NB4 (cell line): ENCODE data around the gene ACY1.

Experiments
- DNase-seq: peaks from one replicate; pipeline ENCODE4 v3.0.0; 2010; ENCODE audit warnings: low read depth
- H3K4me3 ChIP-seq: one replicate; pipeline ENCODE4 v1.5.1; 2011; ENCODE audit warnings: mild to moderate bottlenecking, low read depth, low read length, moderate library complexity
- MAX ChIP-seq: IDR thresholded peaks from 2 replicates; pipeline ENCODE4 v1.6.1; 2011; ENCODE audit warnings: low read depth, low read length
- MYC ChIP-seq: IDR thresholded peaks from 2 replicates; pipeline ENCODE4 v1.6.1; 2011; ENCODE audit warnings: low read depth, low read length
- POLR2A ChIP-seq: IDR thresholded peaks from 2 replicates; pipeline ENCODE4 v1.6.1; 2011; ENCODE audit warnings: mild to moderate bottlenecking; ENCODE audit not compliant: insufficient read length; ENCODE audit errors: extremely low read depth
- TF ChIP-seq, protein P1 (sequence below): IDR thresholded peaks from one replicate; pipeline ENCODE4 v1.5.1; 2012; ENCODE audit warnings: low read depth, low read length

Gene ACY1

GRCh38 chr3:51966922-51967383 lies 16.4 kb upstream of the ACY1 start:
- H3K4me3 ChIP-seq = peak overlapping the region; percentile 11

DNA sequence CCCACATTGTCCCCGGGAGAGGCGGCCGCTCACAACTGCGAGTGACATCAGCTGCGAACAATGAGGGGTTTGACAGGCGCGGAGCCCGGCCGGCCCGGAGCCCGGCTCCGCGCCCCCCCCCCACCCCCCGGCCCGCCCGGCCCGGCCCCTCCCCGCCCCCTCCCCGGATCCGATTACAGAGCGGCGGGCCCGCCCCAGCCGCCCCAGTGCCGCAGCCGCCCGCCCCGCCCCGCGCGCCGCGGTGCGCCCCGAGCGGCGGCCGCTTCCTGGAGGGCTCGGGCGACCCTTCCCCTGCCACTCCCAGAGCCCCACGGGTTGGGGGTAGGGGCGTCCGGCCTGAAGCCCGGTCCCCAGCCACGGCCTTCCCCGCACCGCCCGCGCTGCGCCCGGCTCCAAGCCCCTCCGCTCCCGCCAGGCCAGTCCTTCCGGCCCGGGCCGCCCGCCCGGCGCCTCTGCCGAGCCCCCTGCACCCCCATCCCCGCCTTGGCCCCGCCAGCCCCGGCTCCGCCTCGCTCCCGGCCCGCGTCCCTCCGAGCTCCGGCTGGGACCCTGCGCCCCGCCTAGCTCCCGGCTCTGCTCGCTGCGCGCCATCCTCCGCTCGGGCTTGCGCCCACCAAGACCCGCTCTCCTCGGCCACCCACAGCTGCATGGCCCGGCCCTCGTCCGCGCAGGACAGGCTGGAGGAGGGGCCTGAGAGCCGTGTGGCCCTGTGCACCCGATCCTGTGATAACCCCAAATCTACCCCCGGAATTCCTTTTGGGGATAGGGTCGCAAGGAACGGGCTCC lies 15.8 kb upstream of the ACY1 start, which contains the start of gene PCBP4:
TSS of gene PCBP4 (minus strand) at position 71 of the 786 bp plus-strand sequence. CDS start 6,214 bp downstream, outside the sequence.
- TF ChIP-seq POLR2A (peak; percentile 38), MAX (no peak)
- H3K4me3 ChIP-seq = peak within 1 kb of the TSS; percentile 32
- DNase-seq = peak; percentile 48

More at GRCh38 chr3:51966922-51967383, 16.4 kb upstream of the ACY1 start:
- TF ChIP-seq POLR2A (no peak), MAX (no peak), MYC (no peak)
- TF ChIP-seq, protein P1, sequence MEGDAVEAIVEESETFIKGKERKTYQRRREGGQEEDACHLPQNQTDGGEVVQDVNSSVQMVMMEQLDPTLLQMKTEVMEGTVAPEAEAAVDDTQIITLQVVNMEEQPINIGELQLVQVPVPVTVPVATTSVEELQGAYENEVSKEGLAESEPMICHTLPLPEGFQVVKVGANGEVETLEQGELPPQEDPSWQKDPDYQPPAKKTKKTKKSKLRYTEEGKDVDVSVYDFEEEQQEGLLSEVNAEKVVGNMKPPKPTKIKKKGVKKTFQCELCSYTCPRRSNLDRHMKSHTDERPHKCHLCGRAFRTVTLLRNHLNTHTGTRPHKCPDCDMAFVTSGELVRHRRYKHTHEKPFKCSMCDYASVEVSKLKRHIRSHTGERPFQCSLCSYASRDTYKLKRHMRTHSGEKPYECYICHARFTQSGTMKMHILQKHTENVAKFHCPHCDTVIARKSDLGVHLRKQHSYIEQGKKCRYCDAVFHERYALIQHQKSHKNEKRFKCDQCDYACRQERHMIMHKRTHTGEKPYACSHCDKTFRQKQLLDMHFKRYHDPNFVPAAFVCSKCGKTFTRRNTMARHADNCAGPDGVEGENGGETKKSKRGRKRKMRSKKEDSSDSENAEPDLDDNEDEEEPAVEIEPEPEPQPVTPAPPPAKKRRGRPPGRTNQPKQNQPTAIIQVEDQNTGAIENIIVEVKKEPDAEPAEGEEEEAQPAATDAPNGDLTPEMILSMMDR = no peak
- DNase-seq = no peak

GRCh38 chr3:51968170-51968775 lies 15.1 kb upstream of the ACY1 start:
- TF ChIP-seq POLR2A (no peak), MAX (no peak), MYC (no peak)
- TF ChIP-seq, protein P1 = no peak
- H3K4me3 ChIP-seq = peak overlapping the region; percentile 16
- DNase-seq = peak; percentile 49

GRCh38 chr3:51968883-51969678 lies 14.3 kb upstream of the ACY1 start:
- TF ChIP-seq MYC (no peak), POLR2A (no peak), MAX (no peak; the same call in 1 of the 2 replicates)
- TF ChIP-seq, protein P1 = no peak
- no peak for DNase-seq
- no peak overlapping the region for H3K4me3 ChIP-seq

GRCh38 chr3:51969841-51970240 lies 13.5 kb upstream of the ACY1 start:
- TF ChIP-seq MAX (no peak), MYC (no peak), POLR2A (no peak)
- TF ChIP-seq, protein P1 = no peak
- no peak for DNase-seq
- H3K4me3 ChIP-seq = no peak overlapping the region
